Measurements from ENCODE around the gene WASF3. TPM values are rescaled to one million over a fixed set of nuclear protein-coding genes. Genes with fewer than 3 reads are reported as not detected.
A peak's percentile ranks its signal among the peaks of the same experiment; 100 is the strongest.

Gene WASF3, protein sequence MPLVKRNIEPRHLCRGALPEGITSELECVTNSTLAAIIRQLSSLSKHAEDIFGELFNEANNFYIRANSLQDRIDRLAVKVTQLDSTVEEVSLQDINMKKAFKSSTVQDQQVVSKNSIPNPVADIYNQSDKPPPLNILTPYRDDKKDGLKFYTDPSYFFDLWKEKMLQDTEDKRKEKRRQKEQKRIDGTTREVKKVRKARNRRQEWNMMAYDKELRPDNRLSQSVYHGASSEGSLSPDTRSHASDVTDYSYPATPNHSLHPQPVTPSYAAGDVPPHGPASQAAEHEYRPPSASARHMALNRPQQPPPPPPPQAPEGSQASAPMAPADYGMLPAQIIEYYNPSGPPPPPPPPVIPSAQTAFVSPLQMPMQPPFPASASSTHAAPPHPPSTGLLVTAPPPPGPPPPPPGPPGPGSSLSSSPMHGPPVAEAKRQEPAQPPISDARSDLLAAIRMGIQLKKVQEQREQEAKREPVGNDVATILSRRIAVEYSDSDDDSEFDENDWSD
- total RNA-seq (10 to 100 TPM in 1 of 10 donors, 1 to 10 TPM in 9; 6.8 to 13.6 (median 9.1) TPM), polyA plus RNA-seq (1 to 10 TPM; 2.7 to 5.9 TPM)
- long read RNA-seq, donor 1, partial matches to known transcripts = 8 of 8 reads
- long read RNA-seq, donor 1, other reads (novel, unspliced or antisense) = 0 of 8 reads
- long read RNA-seq, donor 2, full-length matches to known transcripts = 1 of 11 reads
- long read RNA-seq, donor 2, partial matches to known transcripts = 9 of 11 reads
- long read RNA-seq, donor 2, other reads (novel, unspliced or antisense) = 1 of 11 reads
- long read RNA-seq, donor 3, partial matches to known transcripts = 4 of 5 reads
- long read RNA-seq, donor 3, other reads (novel, unspliced or antisense) = 1 of 5 reads

DNA sequence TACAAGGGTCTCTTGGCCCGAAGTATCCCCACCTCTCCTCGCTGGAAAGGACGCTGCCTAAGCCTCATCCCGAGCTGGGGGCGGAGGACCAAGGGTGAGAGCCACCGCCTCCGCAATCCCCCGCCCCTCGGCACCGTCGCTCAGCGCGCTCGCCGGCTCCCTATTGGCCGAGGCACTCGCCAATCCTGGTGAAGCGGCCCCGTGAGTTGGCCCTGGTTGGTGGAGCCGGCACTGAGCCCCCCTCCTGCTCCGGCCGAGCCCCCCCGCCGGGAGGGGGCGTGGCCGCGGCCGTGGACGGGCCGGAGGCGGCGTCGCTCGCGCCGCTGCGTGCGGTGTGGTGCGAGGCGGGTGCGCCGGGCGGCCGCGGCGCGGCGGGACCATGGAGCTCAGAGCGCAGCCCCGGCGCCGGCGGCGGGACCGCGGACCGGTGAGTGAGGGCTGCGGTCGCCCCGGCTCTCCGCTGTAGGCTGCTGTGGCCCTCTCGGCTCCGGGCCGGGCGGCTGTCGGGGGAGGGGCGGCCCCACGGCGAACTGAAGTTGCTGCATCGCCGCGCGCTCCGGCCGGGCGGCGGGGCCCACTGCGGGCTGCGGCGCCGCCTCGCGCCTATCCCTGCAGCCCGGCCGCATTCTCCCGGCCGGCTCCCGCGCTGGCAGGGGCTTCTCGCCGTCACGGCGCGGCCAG lies at the start of gene WASF3:
Gene WASF3 (plus strand): TSS at position 291 of the 681 bp plus-strand sequence. CDS start 84,588 bp downstream, outside the sequence.
- Histone ChIP-seq H3K4me3 (peak within 1 kb of the TSS; percentile 58 to 93 (median 74)), H3K27me3 (peaks cover 0 to 47% (median 4%) of the 10 kb centered on the region in 7 donors), H3K27ac (peak within 1 kb of the TSS in 8 of 10 donors; percentile 23 to 75 (median 54)), H3K9me3 (no peaks in the 10 kb centered on the region), H3K36me3 (no peaks in the 10 kb centered on the region), H3K4me1 (peaks cover 0 to 23% (median 7%) of the 10 kb centered on the region in 9 donors)
- intact Hi-C loops (cut with DNase I) = loop anchor here in 2 of 10 donors (5.0 to 10.0 kb wide), 3 partner anchors 55 to 305 kb away; partner anchors contain the start of gene CDK8 (in 1 of the 2)
- DNase-seq (peak; percentile 95 to 96), ATAC-seq (peak; percentile 99 to 100 (median 100))
- TF ChIP-seq, protein P1, sequence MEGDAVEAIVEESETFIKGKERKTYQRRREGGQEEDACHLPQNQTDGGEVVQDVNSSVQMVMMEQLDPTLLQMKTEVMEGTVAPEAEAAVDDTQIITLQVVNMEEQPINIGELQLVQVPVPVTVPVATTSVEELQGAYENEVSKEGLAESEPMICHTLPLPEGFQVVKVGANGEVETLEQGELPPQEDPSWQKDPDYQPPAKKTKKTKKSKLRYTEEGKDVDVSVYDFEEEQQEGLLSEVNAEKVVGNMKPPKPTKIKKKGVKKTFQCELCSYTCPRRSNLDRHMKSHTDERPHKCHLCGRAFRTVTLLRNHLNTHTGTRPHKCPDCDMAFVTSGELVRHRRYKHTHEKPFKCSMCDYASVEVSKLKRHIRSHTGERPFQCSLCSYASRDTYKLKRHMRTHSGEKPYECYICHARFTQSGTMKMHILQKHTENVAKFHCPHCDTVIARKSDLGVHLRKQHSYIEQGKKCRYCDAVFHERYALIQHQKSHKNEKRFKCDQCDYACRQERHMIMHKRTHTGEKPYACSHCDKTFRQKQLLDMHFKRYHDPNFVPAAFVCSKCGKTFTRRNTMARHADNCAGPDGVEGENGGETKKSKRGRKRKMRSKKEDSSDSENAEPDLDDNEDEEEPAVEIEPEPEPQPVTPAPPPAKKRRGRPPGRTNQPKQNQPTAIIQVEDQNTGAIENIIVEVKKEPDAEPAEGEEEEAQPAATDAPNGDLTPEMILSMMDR (IDR thresholded peaks at IDR 0.05) = no peak
- 1% methylated on average over 78 to 94 of the region's 94 CpGs for WGBS, 2 donors

DNA sequence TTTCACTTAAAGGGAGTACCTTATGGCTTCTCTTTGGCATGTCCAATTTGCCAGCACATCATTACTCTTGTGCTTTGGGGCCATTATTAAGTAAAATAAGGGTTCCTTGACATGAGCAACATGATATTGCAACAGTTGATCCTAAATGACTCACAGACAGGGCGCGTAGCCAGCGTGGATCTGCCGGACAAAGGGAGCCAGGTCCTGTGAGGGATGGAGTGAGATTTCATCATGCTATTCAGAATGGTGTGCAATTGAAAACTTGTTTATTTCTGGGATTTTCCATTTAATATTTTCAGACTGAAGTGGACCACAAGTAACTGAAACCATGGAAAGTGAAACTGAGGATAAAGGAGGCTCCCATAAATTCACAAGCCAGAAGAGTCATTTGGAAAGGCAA lies 48.6 kb upstream of the WASF3 start:
- Histone ChIP-seq H3K4me1 (no peaks in the 10 kb centered on the region), H3K27me3 (peaks cover 0 to 5% (median 0%) of the 10 kb centered on the region in 7 donors), H3K36me3 (no peaks in the 10 kb centered on the region), H3K27ac (peak overlapping the region in 1 of 10 donors; percentile 47), H3K9me3 (peaks cover 0 to 20% (median 0%) of the 10 kb centered on the region in 11 donors), H3K4me3 (no peak overlapping the region)
- WGBS, 2 donors = 74 to 83% methylated on average over 4 of the region's 4 CpGs
- DNase-seq (peak; percentile 33 to 79), ATAC-seq (peak in 3 of 8 donors; percentile 54 to 92 (median 55))
- intact Hi-C loops (cut with DNase I) = no loop called here
- TF ChIP-seq, protein P1 (IDR thresholded peaks at IDR 0.05) = no peak

DNA sequence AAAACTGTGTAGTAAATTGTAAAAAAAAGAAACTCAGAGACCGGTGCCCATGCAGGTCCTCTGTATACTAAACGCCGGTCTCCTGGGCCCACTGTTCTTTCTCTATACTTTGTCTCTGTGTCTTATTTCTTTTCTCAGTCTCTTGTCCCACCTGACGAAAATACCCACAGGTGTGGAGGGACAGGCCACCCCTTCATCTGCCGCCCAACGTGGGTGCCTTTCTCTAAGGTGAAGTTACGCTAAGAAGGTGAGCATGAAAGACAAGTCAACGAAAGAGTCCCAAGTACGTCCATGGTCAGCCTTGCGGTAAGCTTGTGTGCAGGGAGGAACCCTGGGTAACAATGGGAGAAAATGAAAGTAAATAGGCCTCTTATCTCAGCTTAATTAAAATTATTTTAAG lies 48.0 kb upstream of the WASF3 start:
- no peak for ATAC-seq

More for the DNA sequence above, 48.0 kb upstream of the WASF3 start:
- DNase-seq = no peak
- Histone ChIP-seq H3K4me1 (no peaks in the 10 kb centered on the region), H3K4me3 (no peak overlapping the region), H3K36me3 (no peaks in the 10 kb centered on the region), H3K9me3 (peaks cover 0 to 20% (median 0%) of the 10 kb centered on the region in 11 donors), H3K27ac (peak overlapping the region in 1 of 10 donors; percentile 47), H3K27me3 (peaks cover 0 to 5% (median 0%) of the 10 kb centered on the region in 7 donors)
- TF ChIP-seq, protein P1 (IDR thresholded peaks at IDR 0.05) = no peak
- intact Hi-C loops (cut with DNase I) = no loop called here
- 89 to 95% methylated on average over 10 of the region's 10 CpGs for WGBS, 2 donors

Data from heart right ventricle (tissue), 16 donors.